Hepatocyte (in vitro differentiated cells): ENCODE results near the gene SLC39A11. TPM values are rescaled to one million over a fixed set of nuclear protein-coding genes. Genes with fewer than 3 reads are reported as not detected.

Experiments
- DNase-seq: peaks from one replicate; pipeline ENCODE4 v3.0.0-alpha.2; 2016; ENCODE audit warnings: low spot score
- H2AFZ ChIP-seq: fragments of 200-600 bp; sonication (generic); 2 replicates; pipeline ENCODE4 v1.6.0; 2016; ENCODE audit warnings: antibody characterized with exemption, mild to moderate bottlenecking
- H3K27ac ChIP-seq: fragments of 200-600 bp; sonication (generic); 2 replicates; pipeline ENCODE4 v1.5.1; 2016; ENCODE audit warnings: mild to moderate bottlenecking
- H3K27me3 ChIP-seq: fragments of 200-600 bp; sonication (generic); 2 replicates; pipeline ENCODE4 v1.6.1; 2016
- H3K36me3 ChIP-seq: fragments of 200-600 bp; sonication (generic); replicated peaks from 2 replicates; pipeline ENCODE4 v1.5.1; 2016; ENCODE audit warnings: low read depth; ENCODE audit not compliant: insufficient read depth
- H3K4me1 ChIP-seq: fragments of 200-600 bp; sonication (generic); 2 replicates; pipeline ENCODE4 v1.5.1; 2016; ENCODE audit warnings: mild to moderate bottlenecking, moderate library complexity; ENCODE audit not compliant: insufficient read depth
- H3K4me2 ChIP-seq: fragments of 200-600 bp; sonication (generic); 2 replicates; pipeline ENCODE4 v1.6.0; 2016
- H3K4me3 ChIP-seq: fragments of 200-600 bp; sonication (generic); 2 replicates; pipeline ENCODE4 v1.5.1; 2016; ENCODE audit warnings: mild to moderate bottlenecking
- H3K79me2 ChIP-seq: fragments of 200-600 bp; sonication (generic); 2 replicates; pipeline ENCODE4 v1.6.0; 2017; ENCODE audit warnings: mild to moderate bottlenecking
- H3K9me2 ChIP-seq: fragments of 200-600 bp; sonication (generic); replicated peaks from 2 replicates; pipeline ENCODE4 v1.6.0; 2017; ENCODE audit warnings: mild to moderate bottlenecking; ENCODE audit not compliant: insufficient read depth
- H3K9me3 ChIP-seq: fragments of 200-600 bp; sonication (generic); 2 replicates; pipeline ENCODE4 v1.5.1; 2016; ENCODE audit warnings: low read depth, mild to moderate bottlenecking
- H4K20me1 ChIP-seq: fragments of 200-600 bp; sonication (generic); 2 replicates; pipeline ENCODE4 v1.6.0; 2016; ENCODE audit warnings: mild to moderate bottlenecking; ENCODE audit not compliant: insufficient read depth, poor library complexity, severe bottlenecking
- EZH2 ChIP-seq: fragments of 200-600 bp; sonication (generic); IDR thresholded peaks from 2 replicates; pipeline ENCODE4 v1.6.1; 2016; ENCODE audit warnings: antibody characterized with exemption, mild to moderate bottlenecking, borderline replicate concordance
- EZH2phosphoT487 ChIP-seq: fragments of 200-600 bp; sonication (generic); IDR thresholded peaks from one replicate; pipeline ENCODE4 v1.6.1; 2018; ENCODE audit warnings: antibody characterized with exemption, mild to moderate bottlenecking, low read depth, moderate library complexity; ENCODE audit not compliant: unreplicated experiment, severe bottlenecking
- WGBS: methylation state at CpG from one replicate; pipeline ENCODE4 v1.1.6; 2016; ENCODE audit warnings: low lambda C conversion rate; ENCODE audit errors: missing lambda C conversion rate; 5-methylcytosine and 5-hydroxymethylcytosine counted together
- polyA plus RNA-seq: library from polyadenylated mRNA; unstranded; fragments of >200 nt; fragmentation: Nextera tagmentation; extraction: Ambion mirVana; gene quantifications from 2 replicates; pipeline ENCODE4 v1.2.1, GENCODE V29; 2016
- total RNA-seq: library from RNA; depleted of rRNA; stranded (reverse); fragments of >200 nt; gene quantifications from 2 replicates; pipeline ENCODE4 v1.2.3, GENCODE V29; 2014
- TF ChIP-seq, protein P1 (sequence below): fragments of 200-600 bp; sonication (generic); IDR thresholded peaks from 2 replicates; pipeline ENCODE4 v1.5.1; 2016; ENCODE audit warnings: antibody characterized with exemption, mild to moderate bottlenecking; ENCODE audit not compliant: poor library complexity

SLC39A11 gene
- total and polyA plus RNA-seq, 2 experiments from 2014 or later, result 37.7 to 39.1 TPM

DNA sequence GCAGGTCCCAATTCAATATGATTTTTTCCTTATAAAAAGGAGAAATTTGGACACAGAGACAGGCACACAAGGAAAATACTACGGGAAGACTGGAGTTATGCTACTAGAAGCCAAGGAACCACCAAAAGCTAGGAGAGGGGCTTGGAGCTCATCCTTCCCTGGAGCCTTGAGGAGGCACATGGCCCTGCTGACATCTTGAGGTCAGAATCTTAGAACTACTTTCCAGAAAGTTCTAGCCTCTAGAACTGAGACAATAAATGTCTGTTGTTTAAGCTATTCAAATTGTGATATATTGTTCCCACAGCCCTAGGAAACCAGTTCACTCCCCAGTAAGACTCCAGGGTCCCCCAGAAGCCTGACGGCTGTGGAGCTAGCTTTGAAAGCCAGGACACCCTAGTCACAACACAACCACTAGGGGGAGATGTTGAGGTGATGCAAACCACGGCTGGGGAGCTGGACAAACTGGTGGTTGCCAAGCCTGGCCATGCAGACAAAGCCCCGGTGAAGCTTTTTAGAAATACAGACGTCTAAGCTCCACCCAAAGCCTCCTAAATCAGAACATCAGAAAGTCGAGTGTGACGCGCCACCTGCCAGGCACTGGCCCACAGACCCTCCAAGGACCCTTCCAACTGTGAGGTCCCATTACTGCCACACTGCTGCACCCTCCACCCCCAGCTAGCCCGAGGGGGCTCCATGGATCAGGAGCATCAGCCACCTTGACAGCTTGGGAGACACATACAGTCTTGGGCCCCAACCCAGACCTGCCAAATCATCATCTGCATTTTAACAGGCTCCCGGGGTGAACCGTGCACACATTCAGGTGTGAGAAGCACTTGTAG, 106.4 kb downstream of the SLC39A11 start:
- Histone ChIP-seq H3K27me3 (no peaks in the 10 kb centered on the region), H3K36me3 (no peaks in the 10 kb centered on the region), H3K27ac (no peak overlapping the region), H3K9me2 (no peaks in the 10 kb centered on the region), H2AFZ (no peak overlapping the region), H3K79me2 (no peaks in the 10 kb centered on the region), H3K4me1 (no peaks in the 10 kb centered on the region), H3K9me3 (no peaks in the 10 kb centered on the region), H4K20me1 (no peaks in the 10 kb centered on the region), H3K4me3 (no peak overlapping the region), H3K4me2 (no peak overlapping the region)
- peak; percentile 81 for DNase-seq
- WGBS, result 45% methylated on average over 11 of the region's 11 CpGs
- TF ChIP-seq EZH2, result no peak
- TF ChIP-seq, protein P1, sequence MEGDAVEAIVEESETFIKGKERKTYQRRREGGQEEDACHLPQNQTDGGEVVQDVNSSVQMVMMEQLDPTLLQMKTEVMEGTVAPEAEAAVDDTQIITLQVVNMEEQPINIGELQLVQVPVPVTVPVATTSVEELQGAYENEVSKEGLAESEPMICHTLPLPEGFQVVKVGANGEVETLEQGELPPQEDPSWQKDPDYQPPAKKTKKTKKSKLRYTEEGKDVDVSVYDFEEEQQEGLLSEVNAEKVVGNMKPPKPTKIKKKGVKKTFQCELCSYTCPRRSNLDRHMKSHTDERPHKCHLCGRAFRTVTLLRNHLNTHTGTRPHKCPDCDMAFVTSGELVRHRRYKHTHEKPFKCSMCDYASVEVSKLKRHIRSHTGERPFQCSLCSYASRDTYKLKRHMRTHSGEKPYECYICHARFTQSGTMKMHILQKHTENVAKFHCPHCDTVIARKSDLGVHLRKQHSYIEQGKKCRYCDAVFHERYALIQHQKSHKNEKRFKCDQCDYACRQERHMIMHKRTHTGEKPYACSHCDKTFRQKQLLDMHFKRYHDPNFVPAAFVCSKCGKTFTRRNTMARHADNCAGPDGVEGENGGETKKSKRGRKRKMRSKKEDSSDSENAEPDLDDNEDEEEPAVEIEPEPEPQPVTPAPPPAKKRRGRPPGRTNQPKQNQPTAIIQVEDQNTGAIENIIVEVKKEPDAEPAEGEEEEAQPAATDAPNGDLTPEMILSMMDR, result peak; percentile 69

DNA sequence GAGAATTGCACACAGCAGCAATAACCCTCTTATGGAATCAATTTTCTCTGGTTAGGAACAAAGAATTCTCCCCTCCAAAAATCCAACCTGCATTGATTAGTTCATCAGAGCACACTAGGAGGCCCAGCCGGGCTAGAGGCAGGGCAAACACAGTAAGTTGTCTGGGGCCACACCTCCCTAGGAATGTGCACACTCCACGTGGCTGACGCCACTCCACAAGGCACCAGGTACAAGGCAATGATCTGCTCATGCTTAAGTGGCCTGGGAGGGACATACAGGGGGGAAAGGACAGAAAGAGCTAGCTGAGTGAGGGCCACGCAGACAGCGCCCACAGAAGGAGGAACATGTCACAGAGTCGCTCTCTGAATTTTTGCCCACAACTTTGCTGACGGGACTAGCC, 107.6 kb downstream of the SLC39A11 start:
- Histone ChIP-seq H3K4me2 (no peak overlapping the region), H2AFZ (no peak overlapping the region), H3K9me3 (no peaks in the 10 kb centered on the region), H3K27me3 (no peaks in the 10 kb centered on the region), H4K20me1 (no peaks in the 10 kb centered on the region), H3K4me1 (no peaks in the 10 kb centered on the region), H3K27ac (no peak overlapping the region), H3K36me3 (no peaks in the 10 kb centered on the region), H3K4me3 (no peak overlapping the region), H3K9me2 (no peaks in the 10 kb centered on the region), H3K79me2 (no peaks in the 10 kb centered on the region)
- WGBS, result 67% methylated on average over 7 of the region's 7 CpGs
- no peak for TF ChIP-seq EZH2
- TF ChIP-seq, protein P1, result no peak
- no peak for TF ChIP-seq EZH2phosphoT487
- no peak for DNase-seq

DNA sequence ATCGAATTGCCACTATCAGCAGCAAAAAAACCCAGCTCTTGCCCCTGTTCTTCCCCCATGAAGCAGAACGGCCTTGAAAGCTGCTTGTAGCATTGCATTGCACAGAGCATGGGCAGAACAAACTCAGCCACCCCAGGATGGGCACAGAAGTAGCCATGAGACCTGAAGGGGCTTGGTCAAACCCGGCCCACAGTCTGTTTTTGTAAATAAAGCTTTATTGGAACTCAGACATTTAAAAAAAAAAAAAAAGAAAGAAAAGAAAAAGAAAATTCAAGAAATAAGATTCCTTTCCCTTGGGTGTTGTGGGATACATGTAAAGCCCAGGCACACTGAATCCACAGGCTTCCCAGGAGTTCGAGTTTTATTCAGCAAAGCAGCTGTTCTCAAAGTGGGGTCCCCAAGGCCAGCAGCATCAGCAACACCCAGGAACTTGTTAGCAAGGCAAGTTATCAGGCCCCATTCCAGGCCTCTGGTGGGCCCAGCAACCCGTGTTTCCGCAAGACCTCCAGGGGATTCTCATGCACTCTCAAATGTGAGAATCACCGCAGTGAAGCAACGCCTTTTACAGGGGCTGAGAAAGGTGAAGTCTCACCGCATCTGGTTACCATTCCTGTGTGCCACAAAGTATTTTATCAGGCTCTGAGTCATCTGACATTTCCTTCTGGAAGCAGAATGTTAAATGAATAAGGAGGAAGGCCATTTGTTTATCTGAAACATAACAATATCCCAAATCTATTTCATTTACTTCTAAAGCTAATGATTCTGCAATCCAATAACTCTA, 108.2 kb downstream of the SLC39A11 start:
- TF ChIP-seq, protein P1, result no peak
- TF ChIP-seq EZH2phosphoT487, result no peak
- H3K9me2 ChIP-seq, result no peaks in the 10 kb centered on the region
- DNase-seq, result no peak
- H2AFZ ChIP-seq, result no peak overlapping the region
- H4K20me1 ChIP-seq, result no peaks in the 10 kb centered on the region
- no peak overlapping the region for H3K4me2 ChIP-seq
- no peaks in the 10 kb centered on the region for H3K36me3 ChIP-seq
- no peaks in the 10 kb centered on the region for H3K79me2 ChIP-seq
- H3K27ac ChIP-seq, result no peak overlapping the region
- 56% methylated on average over 9 of the region's 9 CpGs for WGBS
- no peak overlapping the region for H3K4me3 ChIP-seq
- no peaks in the 10 kb centered on the region for H3K9me3 ChIP-seq
- H3K4me1 ChIP-seq, result no peaks in the 10 kb centered on the region
- no peaks in the 10 kb centered on the region for H3K27me3 ChIP-seq
